Neutrophil (primary cell): ENCODE data around the gene CENPU.

ENCODE experiments used
- H3K27ac ChIP-seq: fragments of 200-600 bp; sonication (generic); 2 replicates; pipeline ENCODE4 v1.5.1; 2016; ENCODE audit warnings: mild to moderate bottlenecking, moderate library complexity
- H3K27me3 ChIP-seq: fragments of 200-600 bp; sonication (generic); 2 replicates; pipeline ENCODE4 v1.6.0; 2016; ENCODE audit warnings: mild to moderate bottlenecking
- H3K36me3 ChIP-seq: fragments of 200-600 bp; sonication (generic); 2 replicates; pipeline ENCODE4 v1.5.1; 2017
- H3K4me1 ChIP-seq, 2 experiments: fragments of 200-600 bp in 1 of 2; sonication (generic) in 1 of 2; 1 replicate in 1 of 2; 2 replicates in 1 of 2; pipeline versions ENCODE4 v1.5.1 to v1.6.1; 2013 to 2016; ENCODE audit warnings: low read depth in 1 of 2, low read length in 1 of 2, mild to moderate bottlenecking in 1 of 2, moderate library complexity in 1 of 2; ENCODE audit not compliant: control insufficient read depth in 1 of 2, insufficient read depth in 1 of 2
- H3K4me3 ChIP-seq, 2 experiments: fragments of 200-600 bp in 1 of 2; sonication (generic) in 1 of 2; 1 replicate in 1 of 2; 2 replicates in 1 of 2; pipeline ENCODE4 v1.5.1; 2013 to 2016; ENCODE audit warnings: low read depth in 1 of 2, low read length in 1 of 2, mild to moderate bottlenecking in 1 of 2, moderate library complexity in 1 of 2
- H3K9me3 ChIP-seq: fragments of 200-600 bp; sonication (generic); 2 replicates; pipeline ENCODE4 v1.5.1; 2016
- CTCF ChIP-seq: fragments of 200-600 bp; sonication (generic); IDR thresholded peaks from 2 replicates; pipeline ENCODE4 v1.5.1; 2016; ENCODE audit warnings: antibody characterized with exemption

The CENPU gene

GRCh38 chr4:184760681-184761080, 26.8 kb upstream of the CENPU start:
- Histone ChIP-seq H3K36me3 (peaks cover 100% of the 10 kb centered on the region), H3K27ac (peak overlapping the region; percentile 33), H3K4me1 (no peaks in the 10 kb centered on the region), H3K27me3 (no peaks in the 10 kb centered on the region), H3K9me3 (peaks cover 38% of the 10 kb centered on the region), H3K4me3 (no peak overlapping the region)
- TF ChIP-seq CTCF = no peak

GRCh38 chr4:184757810-184758209, 23.9 kb upstream of the CENPU start:
- no peaks in the 10 kb centered on the region for H3K4me1 ChIP-seq
- peak overlapping the region; percentile 35 for H3K27ac ChIP-seq
- H3K9me3 ChIP-seq = peaks cover 36% of the 10 kb centered on the region
- no peaks in the 10 kb centered on the region for H3K27me3 ChIP-seq
- no peak overlapping the region for H3K4me3 ChIP-seq
- TF ChIP-seq CTCF = no peak
- H3K36me3 ChIP-seq = peaks cover 100% of the 10 kb centered on the region

GRCh38 chr4:184756399-184756798, 22.5 kb upstream of the CENPU start:
- Histone ChIP-seq H3K9me3 (peaks cover 33% of the 10 kb centered on the region), H3K27me3 (no peaks in the 10 kb centered on the region), H3K4me1 (no peaks in the 10 kb centered on the region), H3K36me3 (peaks cover 98% of the 10 kb centered on the region), H3K27ac (peak overlapping the region; percentile 35), H3K4me3 (no peak overlapping the region)
- no peak for TF ChIP-seq CTCF

GRCh38 chr4:184755278-184755677, 21.4 kb upstream of the CENPU start:
- H3K36me3 ChIP-seq = peaks cover 87% of the 10 kb centered on the region
- H3K4me1 ChIP-seq = no peaks in the 10 kb centered on the region
- peaks cover 23% of the 10 kb centered on the region for H3K9me3 ChIP-seq
- peak overlapping the region; percentile 33 for H3K27ac ChIP-seq
- no peaks in the 10 kb centered on the region for H3K27me3 ChIP-seq
- TF ChIP-seq CTCF = no peak
- H3K4me3 ChIP-seq = no peak overlapping the region

GRCh38 chr4:184752496-184753275, 18.8 kb upstream of the CENPU start:
- Histone ChIP-seq H3K4me1 (peaks cover 3 to 5% of the 10 kb centered on the region in 2 experiments), H3K4me3 (no peak overlapping the region), H3K9me3 (peaks cover 16% of the 10 kb centered on the region), H3K27ac (peak overlapping the region; percentile 53), H3K27me3 (no peaks in the 10 kb centered on the region), H3K36me3 (peaks cover 61% of the 10 kb centered on the region)
- TF ChIP-seq CTCF = no peak
